Bronchus fibroblast of lung (primary cell): ENCODE data around the gene PCDHGA10. TPM values are rescaled to one million over a fixed set of nuclear protein-coding genes. Genes with fewer than 3 reads are reported as not detected.

Experiments used
- total RNA-seq: library from RNA; depleted of rRNA; stranded (reverse); fragments of >200 nt; gene quantifications from 2 replicates; pipeline ENCODE4 v1.2.3, GENCODE V29; 2015

Gene PCDHGA10
- total RNA-seq, 1 donor from 2014 or later: 4.9 TPM

Other genes with a start within 250 kb of the PCDHGA10 start
- 0.15 and 0.17 TPM in 2 replicates for gene PCDHB7, start 240.3 kb upstream of the PCDHGA10 start, total RNA-seq
- not detected in 2 replicates for gene PCDHB8, start 235.2 kb upstream of the PCDHGA10 start, total RNA-seq
- gene PCDHB16, start 230.6 kb upstream of the PCDHGA10 start, total RNA-seq: under 0.01 TPM in 1 of 2 replicates, not detected in the other
- gene PCDHB9, start 225.8 kb upstream of the PCDHGA10 start, total RNA-seq: not detected in 2 replicates
- under 0.01 and 0.15 TPM in 2 replicates for gene PCDHB10, start 220.6 kb upstream of the PCDHGA10 start, total RNA-seq
- gene PCDHB11, start 213.4 kb upstream of the PCDHGA10 start, total RNA-seq: under 0.01 TPM in 2 replicates
- not detected in 2 replicates for gene PCDHB12, start 204.3 kb upstream of the PCDHGA10 start, total RNA-seq
- under 0.01 TPM in 2 replicates for gene PCDHB13, start 199.1 kb upstream of the PCDHGA10 start, total RNA-seq
- under 0.01 TPM in 1 of 2 replicates, not detected in the other for gene PCDHB14, start 189.6 kb upstream of the PCDHGA10 start, total RNA-seq
- gene PCDHB15, start 167.6 kb upstream of the PCDHGA10 start, total RNA-seq: 0.15 and 0.17 TPM in 2 replicates
- gene SLC25A2, start 108.9 kb upstream of the PCDHGA10 start, total RNA-seq: not detected in 2 replicates
- gene TAF7, start 92.2 kb upstream of the PCDHGA10 start, total RNA-seq: 31.8 and 38.5 TPM in 2 replicates
- gene PCDHGA1, start 82.5 kb upstream of the PCDHGA10 start, total RNA-seq: under 0.01 and 0.15 TPM in 2 replicates
- gene PCDHGA2, start 74.2 kb upstream of the PCDHGA10 start, total RNA-seq: 0.50 and 0.59 TPM in 2 replicates
- gene PCDHGA3, start 69.2 kb upstream of the PCDHGA10 start, total RNA-seq: 0.15 and 0.34 TPM in 2 replicates
- 0.30 and 0.34 TPM in 2 replicates for gene PCDHGB1, start 62.9 kb upstream of the PCDHGA10 start, total RNA-seq
- gene PCDHGA4, start 58.0 kb upstream of the PCDHGA10 start, total RNA-seq: 1.0 and 1.3 TPM in 2 replicates
- 0.50 and 0.59 TPM in 2 replicates for gene PCDHGB2, start 53.0 kb upstream of the PCDHGA10 start, total RNA-seq
- 0.15 and 0.34 TPM in 2 replicates for gene PCDHGA5, start 48.8 kb upstream of the PCDHGA10 start, total RNA-seq
- gene PCDHGB3, start 42.7 kb upstream of the PCDHGA10 start, total RNA-seq: 0.45 and 0.50 TPM in 2 replicates
- gene PCDHGA6, start 39.1 kb upstream of the PCDHGA10 start, total RNA-seq: 0.67 and 1.0 TPM in 2 replicates
- gene PCDHGA7, start 30.2 kb upstream of the PCDHGA10 start, total RNA-seq: 0.50 and 0.89 TPM in 2 replicates
- gene PCDHGB4, start 25.3 kb upstream of the PCDHGA10 start, total RNA-seq: 4.0 and 4.4 TPM in 2 replicates
- gene PCDHGA8, start 20.4 kb upstream of the PCDHGA10 start, total RNA-seq: 0.15 and 0.67 TPM in 2 replicates
- 10.6 and 13.8 TPM in 2 replicates for gene PCDHGB5, start 15.0 kb upstream of the PCDHGA10 start, total RNA-seq
- 1.7 and 1.9 TPM in 2 replicates for gene PCDHGA9, start 10.2 kb upstream of the PCDHGA10 start, total RNA-seq
- 1.3 and 2.1 TPM in 2 replicates for gene PCDHGB6, start 5.0 kb upstream of the PCDHGA10 start, total RNA-seq
- gene PCDHGB7, start 4.7 kb downstream of the PCDHGA10 start, total RNA-seq: 6.1 and 7.2 TPM in 2 replicates
- 10.9 and 11.6 TPM in 2 replicates for gene PCDHGA11, start 8.1 kb downstream of the PCDHGA10 start, total RNA-seq
- 7.7 and 8.4 TPM in 2 replicates for gene PCDHGA12, start 17.5 kb downstream of the PCDHGA10 start, total RNA-seq
- gene PCDHGC3, start 63.0 kb downstream of the PCDHGA10 start, total RNA-seq: 39.3 and 42.2 TPM in 2 replicates
- gene PCDHGC4, start 72.0 kb downstream of the PCDHGA10 start, total RNA-seq: 0.17 and 0.30 TPM in 2 replicates
- gene PCDHGC5, start 76.1 kb downstream of the PCDHGA10 start, total RNA-seq: 0.17 and 0.30 TPM in 2 replicates
- 32.7 and 36.8 TPM in 2 replicates for gene DIAPH1, start 206.0 kb downstream of the PCDHGA10 start, total RNA-seq
- gene HDAC3, start 223.9 kb downstream of the PCDHGA10 start, total RNA-seq: 42.2 and 45.4 TPM in 2 replicates
- 1.9 and 3.0 TPM in 2 replicates for gene RELL2, start 224.0 kb downstream of the PCDHGA10 start, total RNA-seq
- gene FCHSD1, start 238.4 kb downstream of the PCDHGA10 start, total RNA-seq: 18.3 and 19.0 TPM in 2 replicates